Sciatic nerve (tissue), 2 donors: ENCODE results near the gene NT5C1B. TPM values are rescaled to one million over a fixed set of nuclear protein-coding genes. Genes with fewer than 3 reads are reported as not detected.

Source experiments
- ATAC-seq: fragments of 200-7000 bp; cut with Tn5 transposase; one replicate; pipeline ENCODE4 v1.9.1; 2020; ENCODE audit warnings: mild to moderate bottlenecking, moderate library complexity
- DNase-seq: peaks from one replicate; pipeline ENCODE4 v3.0.0-alpha.2; 2020; ENCODE audit warnings: low spot score
- intact Hi-C: fragments of 100-400 bp; cut with DNase I; formaldehyde crosslinking; loops from one replicate; pipeline ENCODE4 v1.14.2; 2022
- total RNA-seq: library from RNA; stranded (reverse); fragmentation: NEBNext Ultra II Directional; extraction: Animal tissue kit (Norgen Biotek cat#: 25700); gene quantifications from one replicate; pipeline ENCODE4 v1.2.1, GENCODE V29; 2021
- donor health status: DM: no; HTN: no; CAD: no.
- donor health status: DM: no; HTN: no; CAD: no.

NT5C1B gene
- total RNA-seq, 1 donor from 2014 or later, result not detected

DNA sequence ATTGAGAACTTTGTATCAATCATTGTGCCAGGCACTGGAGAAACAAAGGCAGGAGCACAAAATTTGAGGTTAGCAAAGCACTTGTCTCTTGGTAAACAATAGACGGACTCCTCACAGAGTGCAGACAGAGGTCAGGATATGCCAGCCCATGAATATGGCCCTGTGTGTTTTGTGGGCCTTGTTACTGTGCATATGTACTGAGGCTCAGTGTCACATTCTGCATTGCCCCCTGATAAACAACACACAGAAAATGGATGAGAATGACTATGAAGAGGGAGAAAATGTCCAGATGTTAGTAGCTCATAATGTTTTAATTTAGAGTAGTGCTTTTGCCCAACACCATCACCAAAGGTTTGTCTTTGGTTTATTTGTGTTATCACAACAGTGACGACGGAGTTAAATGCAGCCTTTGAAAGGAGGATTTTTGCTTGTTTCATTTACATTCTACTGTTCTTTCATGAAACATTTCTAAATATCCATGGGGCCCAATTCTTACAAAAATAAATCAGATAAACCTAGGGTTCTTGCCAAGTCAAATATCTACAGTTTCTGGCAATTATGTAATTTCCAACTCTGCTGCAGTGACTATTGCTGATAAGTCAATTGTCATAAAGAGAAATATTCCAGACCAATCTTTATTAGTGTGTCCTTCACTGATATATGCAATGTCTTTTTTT, 14.6 kb upstream of the NT5C1B start:
- intact Hi-C loops, result no loop called here
- DNase-seq (no peak), ATAC-seq (no peak)

GRCh38 chr2:18602298-18602697, 12.9 kb upstream of the NT5C1B start:
- no peak for ATAC-seq
- intact Hi-C loops, result no loop called here
- DNase-seq, result no peak

- intact Hi-C loops, result no loop called here
- no peak for ATAC-seq
- no peak for DNase-seq
Measured at GRCh38 chr2:18600255-18600613, 10.9 kb upstream of the NT5C1B start.

GRCh38 chr2:18599509-18600254, 10.3 kb upstream of the NT5C1B start:
- intact Hi-C loops, result no loop called here
- ATAC-seq (peak; percentile 54), DNase-seq (no peak)

GRCh38 chr2:18598848-18599484, 9.6 kb upstream of the NT5C1B start:
- intact Hi-C loops, result no loop called here
- ATAC-seq (peak; percentile 69), DNase-seq (no peak)

- ATAC-seq, result no peak
- intact Hi-C loops, result no loop called here
Measured at GRCh38 chr2:18597618-18598017, 8.2 kb upstream of the NT5C1B start.

GRCh38 chr2:18596993-18597392, 7.6 kb upstream of the NT5C1B start:
- no peak for ATAC-seq
- intact Hi-C loops, result no loop called here
- DNase-seq, result no peak

More at GRCh38 chr2:18597618-18598017, 8.2 kb upstream of the NT5C1B start:
- no peak for DNase-seq

- ATAC-seq (no peak), DNase-seq (no peak)
- intact Hi-C loops, result no loop called here
Measured at GRCh38 chr2:18593496-18593895, 4.1 kb upstream of the NT5C1B start.

DNA sequence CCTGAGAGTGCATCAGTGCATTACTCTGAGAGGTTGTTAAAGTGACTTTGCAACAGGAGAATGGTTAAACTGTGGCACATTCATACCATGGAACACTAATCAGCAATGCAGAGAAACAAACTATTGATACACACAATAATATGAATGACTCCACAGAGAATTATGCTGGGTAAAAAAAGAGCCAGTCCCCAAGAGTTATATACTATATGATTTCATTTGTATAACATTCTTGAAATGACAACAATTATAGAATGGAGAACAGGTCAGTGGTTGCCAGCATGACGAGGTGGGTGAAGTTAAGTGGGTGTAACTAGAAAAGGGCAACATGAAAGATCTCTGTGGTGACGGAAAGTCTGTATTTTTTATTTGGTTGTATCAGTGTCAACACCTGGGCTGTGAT, 3.0 kb upstream of the NT5C1B start:
- DNase-seq, result no peak
- no peak for ATAC-seq

DNA sequence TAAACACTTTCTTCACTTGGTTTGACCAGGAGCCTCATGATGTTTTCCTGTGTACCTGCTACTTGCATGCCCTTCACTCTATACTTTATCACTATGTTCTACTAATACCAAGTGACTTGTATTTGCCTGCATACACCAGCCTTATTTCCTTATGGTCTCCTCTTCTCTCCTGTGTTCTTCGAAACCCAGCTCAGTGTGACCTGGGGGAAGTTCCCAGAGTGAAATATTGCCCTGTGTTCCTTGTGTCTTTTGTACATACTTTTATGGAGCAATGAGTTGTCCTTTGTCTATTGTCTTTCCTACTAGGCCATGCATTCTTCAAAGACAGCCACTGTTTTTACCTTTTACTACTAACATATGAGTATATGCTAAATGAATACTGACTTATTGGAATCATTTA, 567 bp downstream of the NT5C1B start:
- intact Hi-C loops, result no loop called here
- no peak for ATAC-seq
- no peak for DNase-seq

More for the DNA sequence above, 3.0 kb upstream of the NT5C1B start:
- intact Hi-C loops, result no loop called here

DNA sequence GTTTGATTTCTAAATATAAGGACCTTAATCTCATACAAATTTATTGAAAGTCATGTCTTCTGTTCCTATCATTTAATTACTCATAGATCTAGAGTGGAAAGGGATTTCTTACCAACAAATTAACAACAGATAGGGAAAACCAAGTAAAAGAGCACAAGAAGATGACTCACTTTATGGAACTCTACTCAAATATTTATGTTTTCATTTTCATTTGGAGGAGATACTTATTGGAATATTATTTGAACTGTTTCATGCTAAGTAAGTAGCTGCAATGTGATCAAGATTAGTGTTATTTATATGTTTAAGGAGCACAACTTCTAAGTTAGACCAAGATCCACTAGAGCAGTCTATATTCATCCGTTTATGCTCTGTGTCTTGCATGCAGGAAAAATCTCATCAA, 1.3 kb downstream of the NT5C1B start:
- DNase-seq (no peak), ATAC-seq (no peak)
- intact Hi-C loops, result no loop called here

- DNase-seq (no peak), ATAC-seq (no peak)
- intact Hi-C loops, result no loop called here
Measured at GRCh38 chr2:18585526-18585925, 3.8 kb downstream of the NT5C1B start.

DNA sequence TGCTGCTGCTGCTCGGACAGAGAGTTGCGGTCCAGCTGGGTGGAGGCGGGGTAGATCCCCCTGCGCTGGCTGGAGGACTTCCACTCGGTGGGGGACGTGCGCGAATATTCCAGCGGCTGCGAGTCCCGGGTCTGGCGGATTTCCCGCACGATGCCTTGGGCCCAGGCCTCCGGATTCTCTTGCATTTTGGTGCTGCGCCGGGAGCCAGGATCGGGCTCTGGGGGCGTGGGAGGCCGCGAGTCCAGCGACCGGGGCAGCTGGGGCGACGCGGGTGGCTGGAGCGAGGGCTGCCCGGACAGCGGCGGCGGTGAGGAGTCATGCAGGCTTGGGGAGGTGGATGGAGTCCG, 4.8 kb downstream of the NT5C1B start:
- ATAC-seq, result no peak
- no peak for DNase-seq
- intact Hi-C loops, result no loop called here

- ATAC-seq, result no peak
- DNase-seq, result no peak
- intact Hi-C loops, result no loop called here
Measured at GRCh38 chr2:18583905-18584607, 5.3 kb downstream of the NT5C1B start.

DNA sequence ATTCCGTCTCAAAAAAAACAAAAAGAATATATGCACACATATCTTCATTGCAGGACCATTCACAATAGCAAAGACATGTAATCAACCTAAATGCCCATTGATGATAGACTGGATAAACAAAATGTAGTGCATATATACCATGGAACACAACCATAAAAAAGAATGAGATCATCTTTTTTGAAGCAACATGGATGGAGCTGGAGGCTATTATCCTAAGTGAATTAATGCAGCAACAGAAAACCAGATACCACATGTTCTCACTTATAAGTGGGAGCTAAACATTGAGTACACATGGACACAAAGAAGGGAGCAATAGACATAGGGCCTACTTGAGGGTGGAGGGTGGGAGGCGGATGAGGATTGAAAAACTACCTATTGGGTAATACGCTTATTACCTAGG, 8.8 kb downstream of the NT5C1B start:
- intact Hi-C loops, result no loop called here
- ATAC-seq, result no peak
- no peak for DNase-seq

DNA sequence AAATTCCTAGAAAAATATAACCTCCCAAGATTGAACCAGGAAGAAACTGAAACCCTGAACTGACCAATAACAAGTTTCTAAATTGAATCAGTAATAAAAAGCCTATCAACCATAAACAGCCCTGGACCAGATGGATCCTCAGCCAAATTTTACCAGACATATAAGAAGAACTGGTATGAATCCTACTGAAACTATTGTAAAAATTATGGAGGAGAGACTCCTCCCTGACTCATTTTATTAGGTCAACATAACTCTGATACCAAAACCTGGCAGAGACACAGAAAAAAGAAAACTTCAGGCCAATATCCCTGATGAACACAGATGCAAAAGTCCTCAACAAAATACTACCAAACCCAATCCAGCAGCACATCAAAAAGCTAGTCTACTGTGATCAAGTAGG, 11.3 kb downstream of the NT5C1B start:
- ATAC-seq, result no peak
- DNase-seq, result no peak
- intact Hi-C loops, result no loop called here

- ATAC-seq (no peak), DNase-seq (no peak)
- intact Hi-C loops, result no loop called here
Measured at GRCh38 chr2:18566145-18566769, 23.1 kb downstream of the NT5C1B start.

GRCh38 chr2:18560797-18561085, 28.6 kb downstream of the NT5C1B start:
- DNase-seq (no peak), ATAC-seq (no peak)
- intact Hi-C loops, result no loop called here

DNA sequence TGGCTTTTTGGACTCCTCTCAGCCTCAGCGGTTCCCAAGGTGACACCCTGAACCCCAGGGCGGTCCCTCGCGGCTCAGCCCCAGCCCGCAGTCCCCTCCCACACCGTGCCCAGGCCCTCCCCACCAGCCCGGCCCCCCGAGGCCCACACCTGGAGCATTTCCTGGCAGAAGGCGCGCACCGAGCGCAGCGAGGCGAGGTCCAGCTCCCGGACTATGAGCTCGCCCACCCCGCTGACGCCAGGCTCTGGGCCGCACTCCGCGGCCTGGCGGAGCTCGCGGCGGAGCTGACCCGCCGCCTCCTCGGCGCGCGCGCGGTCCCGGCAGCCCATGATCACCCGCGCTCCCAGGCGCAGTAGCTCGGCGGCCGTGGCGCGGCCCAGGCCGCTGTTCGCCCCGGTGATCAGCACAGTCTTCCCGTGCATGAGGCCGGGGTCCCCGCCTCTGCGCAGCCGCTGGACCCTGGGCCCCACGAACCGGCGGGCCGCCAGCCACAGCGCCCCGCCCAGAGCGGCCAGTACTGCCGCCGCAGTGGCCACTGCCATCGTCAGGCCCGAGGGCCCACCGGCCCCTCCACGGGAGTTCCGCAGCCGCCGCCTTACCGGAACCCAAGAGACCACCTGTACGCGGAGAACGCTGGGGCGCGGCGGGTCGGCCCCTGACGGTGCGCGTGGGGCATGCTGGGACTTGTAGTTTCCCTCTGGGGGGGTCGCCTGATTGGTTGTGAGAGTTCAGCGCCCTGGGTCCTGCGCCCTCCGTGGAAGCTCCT, 29.2 kb downstream of the NT5C1B start, which contains the start of gene RDH14:
Gene RDH14 (minus strand): TSS at position 623 of the 766 bp plus-strand sequence. CDS start 81 bp downstream, at position 542.
- ATAC-seq, result peak; percentile 99
- intact Hi-C loops, result no loop called here
- DNase-seq, result peak; percentile 96
